Lower leg skin (tissue), 3 donors: Measurements from ENCODE around the gene CALML6.

Experiments used
- POLR2A ChIP-seq, 2 donors: fragments of 450-650 bp; IDR thresholded peaks; one replicate each; pipeline ENCODE4 v1.6.1; 2016 to 2017; ENCODE audit warnings: antibody characterized with exemption in 2 of 2, mild to moderate bottlenecking in 1 of 2, moderate library complexity in 1 of 2
- TF ChIP-seq, protein P1 (sequence below), 3 donors: fragments of 450-650 bp; IDR thresholded peaks; one replicate each; pipeline ENCODE4 v1.5.1; 2016; ENCODE audit warnings: antibody characterized with exemption in 3 of 3, mild to moderate bottlenecking in 3 of 3, moderate library complexity in 2 of 3

- TF ChIP-seq, protein P1, sequence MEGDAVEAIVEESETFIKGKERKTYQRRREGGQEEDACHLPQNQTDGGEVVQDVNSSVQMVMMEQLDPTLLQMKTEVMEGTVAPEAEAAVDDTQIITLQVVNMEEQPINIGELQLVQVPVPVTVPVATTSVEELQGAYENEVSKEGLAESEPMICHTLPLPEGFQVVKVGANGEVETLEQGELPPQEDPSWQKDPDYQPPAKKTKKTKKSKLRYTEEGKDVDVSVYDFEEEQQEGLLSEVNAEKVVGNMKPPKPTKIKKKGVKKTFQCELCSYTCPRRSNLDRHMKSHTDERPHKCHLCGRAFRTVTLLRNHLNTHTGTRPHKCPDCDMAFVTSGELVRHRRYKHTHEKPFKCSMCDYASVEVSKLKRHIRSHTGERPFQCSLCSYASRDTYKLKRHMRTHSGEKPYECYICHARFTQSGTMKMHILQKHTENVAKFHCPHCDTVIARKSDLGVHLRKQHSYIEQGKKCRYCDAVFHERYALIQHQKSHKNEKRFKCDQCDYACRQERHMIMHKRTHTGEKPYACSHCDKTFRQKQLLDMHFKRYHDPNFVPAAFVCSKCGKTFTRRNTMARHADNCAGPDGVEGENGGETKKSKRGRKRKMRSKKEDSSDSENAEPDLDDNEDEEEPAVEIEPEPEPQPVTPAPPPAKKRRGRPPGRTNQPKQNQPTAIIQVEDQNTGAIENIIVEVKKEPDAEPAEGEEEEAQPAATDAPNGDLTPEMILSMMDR (IDR thresholded peaks at IDR 0.05): no peak
- TF ChIP-seq POLR2A (IDR thresholded peaks at IDR 0.05): no peak
Measured at GRCh38 chr1:1917995-1918900, 3.2 kb downstream of the CALML6 start.
